Lower leg skin (tissue), 3 donors: ENCODE data around the gene PRSS36.

Experiments used
- POLR2A ChIP-seq, 2 donors: fragments of 450-650 bp; IDR thresholded peaks; one replicate each; pipeline ENCODE4 v1.6.1; 2016 to 2017; ENCODE audit warnings: antibody characterized with exemption in 2 of 2, mild to moderate bottlenecking in 1 of 2, moderate library complexity in 1 of 2
- TF ChIP-seq, protein P1 (sequence below), 3 donors: fragments of 450-650 bp; IDR thresholded peaks; one replicate each; pipeline ENCODE4 v1.5.1; 2016; ENCODE audit warnings: antibody characterized with exemption in 3 of 3, mild to moderate bottlenecking in 3 of 3, moderate library complexity in 2 of 3

- TF ChIP-seq POLR2A (IDR thresholded peaks at IDR 0.05): no peak
- TF ChIP-seq, protein P1, sequence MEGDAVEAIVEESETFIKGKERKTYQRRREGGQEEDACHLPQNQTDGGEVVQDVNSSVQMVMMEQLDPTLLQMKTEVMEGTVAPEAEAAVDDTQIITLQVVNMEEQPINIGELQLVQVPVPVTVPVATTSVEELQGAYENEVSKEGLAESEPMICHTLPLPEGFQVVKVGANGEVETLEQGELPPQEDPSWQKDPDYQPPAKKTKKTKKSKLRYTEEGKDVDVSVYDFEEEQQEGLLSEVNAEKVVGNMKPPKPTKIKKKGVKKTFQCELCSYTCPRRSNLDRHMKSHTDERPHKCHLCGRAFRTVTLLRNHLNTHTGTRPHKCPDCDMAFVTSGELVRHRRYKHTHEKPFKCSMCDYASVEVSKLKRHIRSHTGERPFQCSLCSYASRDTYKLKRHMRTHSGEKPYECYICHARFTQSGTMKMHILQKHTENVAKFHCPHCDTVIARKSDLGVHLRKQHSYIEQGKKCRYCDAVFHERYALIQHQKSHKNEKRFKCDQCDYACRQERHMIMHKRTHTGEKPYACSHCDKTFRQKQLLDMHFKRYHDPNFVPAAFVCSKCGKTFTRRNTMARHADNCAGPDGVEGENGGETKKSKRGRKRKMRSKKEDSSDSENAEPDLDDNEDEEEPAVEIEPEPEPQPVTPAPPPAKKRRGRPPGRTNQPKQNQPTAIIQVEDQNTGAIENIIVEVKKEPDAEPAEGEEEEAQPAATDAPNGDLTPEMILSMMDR (IDR thresholded peaks at IDR 0.05): no peak
Observed at GRCh38 chr16:31127182-31127581, 22.7 kb downstream of the PRSS36 start.
